OCI-LY7 (cell line): Measurements from ENCODE around the gene LMX1B. TPM values are rescaled to one million over a fixed set of nuclear protein-coding genes. Genes with fewer than 3 reads are reported as not detected.

Experiments
- BruUV-seq: library from RNA; stranded (reverse); fragments of 400-500 nt; replicated peaks from 2 replicates; lab custom pipeline; 2021; lab: Mats Ljungman, UMichigan
- CTCF ChIA-PET: fragments of 300-600 bp; sonication (Branson Sonifier 250); formaldehyde crosslinking; loops from one replicate; lab custom pipeline; 2022; ENCODE audit warnings: antibody characterized with exemption; ENCODE audit not compliant: unreplicated experiment; lab: Charles Lee
- POLR2A ChIA-PET: fragments of 300-600 bp; sonication (Branson Sonifier 250); formaldehyde crosslinking; loops from one replicate; lab custom pipeline; 2022; ENCODE audit warnings: antibody characterized with exemption; lab: Charles Lee
- DNase-seq: peaks from one replicate; pipeline ENCODE4 v3.0.0-alpha.2; 2015; ENCODE audit warnings: low spot score
- H2AFZ ChIP-seq: fragments of 200-600 bp; sonication (generic), shearing (Covaris generic); 2 replicates; pipeline ENCODE4 v1.6.1; 2014; ENCODE audit warnings: mild to moderate bottlenecking, antibody characterized with exemption, low read length, moderate library complexity
- H3K27ac ChIP-seq: fragments of 200-600 bp; sonication (generic); 2 replicates; pipeline ENCODE4 v1.5.1; 2014; ENCODE audit warnings: mixed run types, low read depth, mild to moderate bottlenecking, moderate library complexity, low read length, inconsistent platforms; ENCODE audit not compliant: poor library complexity, severe bottlenecking
- H3K36me3 ChIP-seq: fragments of 200-600 bp; sonication (generic); 2 replicates; pipeline ENCODE4 v1.6.1; 2014; ENCODE audit warnings: mild to moderate bottlenecking, antibody characterized with exemption, low read length, moderate library complexity, mixed read lengths; ENCODE audit not compliant: insufficient read depth
- H3K4me1 ChIP-seq: fragments of 200-600 bp; sonication (generic); 2 replicates; pipeline ENCODE4 v1.5.1; 2014; ENCODE audit warnings: mild to moderate bottlenecking, low read length; ENCODE audit not compliant: insufficient read depth, poor library complexity, severe bottlenecking
- H3K4me2 ChIP-seq: fragments of 200-600 bp; sonication (generic); 2 replicates; pipeline ENCODE4 v1.6.1; 2014; ENCODE audit warnings: mild to moderate bottlenecking, low read length
- H3K4me3 ChIP-seq: fragments of 200-600 bp; sonication (generic); 2 replicates; pipeline ENCODE4 v1.5.1; 2014; ENCODE audit warnings: mild to moderate bottlenecking, low read depth, low read length; ENCODE audit not compliant: poor library complexity, severe bottlenecking
- H3K79me2 ChIP-seq: fragments of 200-600 bp; sonication (generic); 2 replicates; pipeline ENCODE4 v1.6.1; 2016; ENCODE audit warnings: low read depth, mild to moderate bottlenecking, low read length, moderate library complexity, mixed read lengths; ENCODE audit not compliant: insufficient read depth
- H3K9me2 ChIP-seq: fragments of 200-600 bp; sonication (generic); 2 replicates; pipeline ENCODE4 v1.6.1; 2016; ENCODE audit warnings: mild to moderate bottlenecking, low read length, mixed read lengths; ENCODE audit not compliant: insufficient read depth
- H3K9me3 ChIP-seq: fragments of 200-600 bp; sonication (generic); 2 replicates; pipeline ENCODE4 v1.6.1; 2014; ENCODE audit warnings: mild to moderate bottlenecking, mixed run types, low read length, mixed read lengths
- H4K20me1 ChIP-seq: fragments of 200-600 bp; sonication (generic); 2 replicates; pipeline ENCODE4 v1.6.1; 2014; ENCODE audit warnings: mild to moderate bottlenecking, antibody characterized with exemption, low read length, moderate library complexity, mixed read lengths; ENCODE audit not compliant: insufficient read depth
- CTCF ChIP-seq: fragments of 200-600 bp; sonication (generic); conservative IDR thresholded peaks from 2 replicates; pipeline ENCODE4 v1.5.1; 2014; ENCODE audit warnings: mild to moderate bottlenecking, antibody characterized with exemption, low read length, moderate library complexity, mixed read lengths
- EZH2phosphoT487 ChIP-seq: fragments of 200-600 bp; sonication (generic); IDR thresholded peaks from 2 replicates; pipeline ENCODE4 v1.6.1; 2018; ENCODE audit warnings: low read depth, borderline replicate concordance, mild to moderate bottlenecking, mixed run types, antibody characterized with exemption, low read length, moderate library complexity, mixed read lengths
- intact Hi-C: fragments of 100-400 bp; cut with micrococcal nuclease; formaldehyde crosslinking; loops from one replicate; pipeline ENCODE4 v1.10.0; 2022; ENCODE audit not compliant: unreplicated experiment
- total RNA-seq, 2 experiments: library from RNA; depleted of rRNA in 1 of 2; stranded (reverse); fragments of >200 nt in 1 of 2; shearing (Covaris generic) in 1 of 2; gene quantifications; 2 replicates each; pipeline ENCODE4 v1.2.3, GENCODE V29; 2014 to 2022

Gene LMX1B
- total RNA-seq, 2 experiments from 2014 or later = not detected

GRCh38 chr9:126628146-126628545 is 14.4 kb downstream of the LMX1B start:
- no peak overlapping the region for H3K4me3 ChIP-seq
- H3K9me2 ChIP-seq = no peaks in the 10 kb centered on the region
- H3K9me3 ChIP-seq = no peaks in the 10 kb centered on the region
- H3K4me1 ChIP-seq = no peaks in the 10 kb centered on the region
- no peaks in the 10 kb centered on the region for H3K36me3 ChIP-seq
- no peak overlapping the region for H3K4me2 ChIP-seq
- H3K79me2 ChIP-seq = no peaks in the 10 kb centered on the region
- BruUV-seq = no TSS peak
- H2AFZ ChIP-seq = no peak overlapping the region
- POLR2A ChIA-PET = no interaction called here
- DNase-seq = no peak
- CTCF ChIA-PET = no interaction called here
- no peaks in the 10 kb centered on the region for H4K20me1 ChIP-seq
- no peak overlapping the region for H3K27ac ChIP-seq
- TF ChIP-seq CTCF (no peak), EZH2phosphoT487 (no peak)
- intact Hi-C loops = no loop called here

DNA sequence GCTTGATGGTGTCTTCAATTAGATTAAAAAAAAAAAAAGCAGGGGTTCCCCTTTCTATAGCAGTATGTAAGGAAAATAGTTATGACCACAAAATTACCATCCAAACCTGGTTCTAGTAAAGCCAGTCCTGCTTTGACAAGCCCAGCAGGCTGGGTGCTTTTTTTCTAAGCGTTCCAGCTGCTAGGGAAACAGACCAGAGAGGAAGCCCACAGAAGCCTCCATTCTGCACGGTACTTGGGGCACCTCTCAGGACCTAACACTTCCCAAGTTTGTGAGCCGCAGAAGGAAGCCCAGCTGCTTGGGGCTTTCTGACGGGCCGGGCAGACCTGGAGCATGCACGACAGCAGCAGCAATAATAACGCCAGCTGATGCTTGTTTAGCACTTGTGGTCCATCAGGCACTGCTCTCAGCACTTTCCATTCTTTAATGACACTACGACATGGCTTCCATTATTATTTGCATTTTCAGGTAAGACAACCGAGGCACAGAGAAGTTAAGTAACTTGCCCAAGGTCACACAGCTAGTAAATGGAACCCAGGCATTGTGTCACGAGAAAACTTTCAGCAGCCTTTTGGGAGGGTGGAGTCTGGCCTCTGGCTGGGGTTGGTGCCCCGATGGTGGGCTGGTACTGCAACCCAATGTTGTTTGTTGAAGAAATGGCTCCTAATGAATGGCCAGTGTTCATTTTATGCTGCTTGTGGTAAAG is 15.4 kb downstream of the LMX1B start:
- intact Hi-C loops = no loop called here
- Histone ChIP-seq H3K36me3 (no peaks in the 10 kb centered on the region), H3K4me1 (no peaks in the 10 kb centered on the region), H3K27ac (no peak overlapping the region), H3K79me2 (no peaks in the 10 kb centered on the region), H2AFZ (no peak overlapping the region), H3K9me2 (no peaks in the 10 kb centered on the region), H3K9me3 (no peaks in the 10 kb centered on the region), H4K20me1 (no peaks in the 10 kb centered on the region), H3K4me2 (no peak overlapping the region), H3K4me3 (no peak overlapping the region)
- no peak for TF ChIP-seq EZH2phosphoT487
- TF ChIP-seq CTCF = no peak
- BruUV-seq = no TSS peak
- ChIA-PET CTCF (no interaction called here), POLR2A (no interaction called here)
- DNase-seq = no peak

- Histone ChIP-seq H3K36me3 (no peaks in the 10 kb centered on the region), H3K4me1 (no peaks in the 10 kb centered on the region), H4K20me1 (no peaks in the 10 kb centered on the region), H2AFZ (no peak overlapping the region), H3K4me3 (no peak overlapping the region), H3K4me2 (no peak overlapping the region), H3K27ac (no peak overlapping the region), H3K9me2 (no peaks in the 10 kb centered on the region), H3K79me2 (no peaks in the 10 kb centered on the region), H3K9me3 (no peaks in the 10 kb centered on the region)
- BruUV-seq = no TSS peak
- intact Hi-C loops = no loop called here
- POLR2A ChIA-PET = interaction anchor here (0.6 kb wide), 1 partner anchor 178 kb away, joined by 3 read pairs; no protein-coding TSS in a partner anchor
- CTCF ChIA-PET = interaction anchor here (0.6 kb wide), 1 partner anchor 24 kb away, joined by 3 read pairs; no protein-coding TSS in a partner anchor
- no peak for TF ChIP-seq EZH2phosphoT487
- TF ChIP-seq CTCF = no peak
- DNase-seq = no peak
Measured at GRCh38 chr9:126630458-126631237, 16.9 kb downstream of the LMX1B start.
